Measurements from ENCODE around the gene ITGB5. TPM values are rescaled to one million over a fixed set of nuclear protein-coding genes. Genes with fewer than 3 reads are reported as not detected.

ITGB5 gene
- total RNA-seq, 2 donors from 2014 or later = 73.5 to 88.7 TPM

DNA sequence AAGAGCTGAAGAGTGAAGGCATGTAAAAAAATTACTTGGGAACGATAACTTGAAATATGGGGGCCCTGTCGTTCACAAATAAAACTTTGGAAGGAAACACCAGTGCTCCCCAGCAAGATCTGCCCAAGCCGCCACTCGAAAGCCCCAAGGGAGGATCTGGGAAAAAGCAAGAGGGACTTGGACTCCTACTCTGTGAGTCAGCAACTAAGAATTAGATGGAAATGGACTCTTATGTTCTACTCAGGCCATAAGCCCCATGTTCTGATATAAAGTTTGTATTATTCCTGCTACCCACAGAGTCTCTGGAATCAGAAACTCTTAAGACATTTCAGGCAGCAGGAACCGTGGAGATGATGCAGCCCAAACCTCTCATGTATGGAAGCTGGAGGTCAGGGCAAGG lies 75.7 kb downstream of the ITGB5 start:
- Histone ChIP-seq H3K4me3 (no peak overlapping the region), H3K36me3 (replicated peaks in 1 of 2; ENCODE audit: insufficient read depth in 1 of 2, low read depth in 2 of 2) (no peaks in the 10 kb centered on the region), H3K27ac (no peak overlapping the region), H3K27me3 (no peaks in the 10 kb centered on the region), H3K9me3 (no peaks in the 10 kb centered on the region), H3K4me1 (peaks cover 12% of the 10 kb centered on the region)
- TF ChIP-seq, protein P1, sequence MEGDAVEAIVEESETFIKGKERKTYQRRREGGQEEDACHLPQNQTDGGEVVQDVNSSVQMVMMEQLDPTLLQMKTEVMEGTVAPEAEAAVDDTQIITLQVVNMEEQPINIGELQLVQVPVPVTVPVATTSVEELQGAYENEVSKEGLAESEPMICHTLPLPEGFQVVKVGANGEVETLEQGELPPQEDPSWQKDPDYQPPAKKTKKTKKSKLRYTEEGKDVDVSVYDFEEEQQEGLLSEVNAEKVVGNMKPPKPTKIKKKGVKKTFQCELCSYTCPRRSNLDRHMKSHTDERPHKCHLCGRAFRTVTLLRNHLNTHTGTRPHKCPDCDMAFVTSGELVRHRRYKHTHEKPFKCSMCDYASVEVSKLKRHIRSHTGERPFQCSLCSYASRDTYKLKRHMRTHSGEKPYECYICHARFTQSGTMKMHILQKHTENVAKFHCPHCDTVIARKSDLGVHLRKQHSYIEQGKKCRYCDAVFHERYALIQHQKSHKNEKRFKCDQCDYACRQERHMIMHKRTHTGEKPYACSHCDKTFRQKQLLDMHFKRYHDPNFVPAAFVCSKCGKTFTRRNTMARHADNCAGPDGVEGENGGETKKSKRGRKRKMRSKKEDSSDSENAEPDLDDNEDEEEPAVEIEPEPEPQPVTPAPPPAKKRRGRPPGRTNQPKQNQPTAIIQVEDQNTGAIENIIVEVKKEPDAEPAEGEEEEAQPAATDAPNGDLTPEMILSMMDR (IDR thresholded peaks at IDR 0.05) = no peak
- ATAC-seq = no peak
- DNase-seq = no peak
- 77 to 83% methylated on average over 5 of the region's 5 CpGs for WGBS, 2 donors
- intact Hi-C loops (cut with DNase I) = no loop called here

DNA sequence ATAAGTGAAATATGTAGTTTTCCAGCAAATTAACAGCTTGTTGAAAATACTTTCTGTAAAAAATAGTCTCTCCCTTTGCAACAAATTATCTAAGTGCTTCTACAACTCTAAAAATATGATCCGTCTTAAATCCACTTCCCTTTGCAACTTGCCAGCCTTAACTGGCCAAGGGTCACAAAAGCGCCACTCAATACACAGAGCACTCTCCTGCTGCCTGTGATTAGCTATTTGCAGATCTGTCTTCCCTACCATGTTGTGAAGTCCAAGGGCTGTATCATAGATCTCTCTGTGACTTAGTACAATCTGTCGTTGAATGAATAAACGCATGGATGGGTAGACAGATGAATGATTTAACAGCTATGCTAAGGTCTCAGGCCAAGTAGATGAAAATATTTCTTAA lies 76.2 kb downstream of the ITGB5 start:
- Histone ChIP-seq H3K27ac (no peak overlapping the region), H3K36me3 (replicated peaks in 1 of 2; ENCODE audit: insufficient read depth in 1 of 2, low read depth in 2 of 2) (no peaks in the 10 kb centered on the region), H3K27me3 (no peaks in the 10 kb centered on the region), H3K4me1 (peaks cover 12% of the 10 kb centered on the region), H3K4me3 (no peak overlapping the region), H3K9me3 (no peaks in the 10 kb centered on the region)
- intact Hi-C loops (cut with DNase I) = no loop called here
- DNase-seq (no peak), ATAC-seq (no peak)
- 77 to 89% methylated on average over 4 of the region's 4 CpGs for WGBS, 2 donors
- TF ChIP-seq, protein P1 (IDR thresholded peaks at IDR 0.05) = no peak
- no peak for TF ChIP-seq POLR2A (IDR thresholded peaks at IDR 0.05)

DNA sequence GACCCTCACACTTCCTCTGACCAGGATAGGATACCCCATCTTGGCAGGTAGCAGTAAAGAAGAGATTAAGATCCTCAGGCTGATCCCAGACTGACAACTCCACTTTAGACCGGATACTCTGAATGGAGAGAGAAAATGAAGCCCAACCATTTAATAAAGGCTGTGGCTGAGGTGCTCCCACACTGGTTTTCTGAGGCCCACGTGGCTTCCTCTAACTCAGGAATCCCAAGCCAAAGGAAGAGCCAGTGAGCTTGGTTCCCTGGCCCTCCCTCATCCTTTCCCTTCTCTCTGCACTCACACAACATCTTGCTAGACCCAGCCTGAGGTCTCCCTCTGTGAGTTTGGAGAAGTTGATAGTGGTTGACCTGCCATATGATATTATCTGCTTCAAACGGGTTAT lies 78.1 kb downstream of the ITGB5 start:
- H3K27me3 ChIP-seq = no peaks in the 10 kb centered on the region
- H3K4me1 ChIP-seq = no peaks in the 10 kb centered on the region
- no peak overlapping the region for H3K27ac ChIP-seq
- TF ChIP-seq POLR2A (IDR thresholded peaks at IDR 0.05) = no peak
- TF ChIP-seq, protein P1 (IDR thresholded peaks at IDR 0.05) = no peak
- no peaks in the 10 kb centered on the region for H3K36me3 ChIP-seq (replicated peaks in 1 of 2; ENCODE audit: insufficient read depth in 1 of 2, low read depth in 2 of 2)
- ATAC-seq (no peak), DNase-seq (no peak)
- intact Hi-C loops (cut with DNase I) = no loop called here
- WGBS, 2 donors = 75 to 91% methylated on average over 3 of the region's 3 CpGs
- no peaks in the 10 kb centered on the region for H3K9me3 ChIP-seq
- no peak overlapping the region for H3K4me3 ChIP-seq

DNA sequence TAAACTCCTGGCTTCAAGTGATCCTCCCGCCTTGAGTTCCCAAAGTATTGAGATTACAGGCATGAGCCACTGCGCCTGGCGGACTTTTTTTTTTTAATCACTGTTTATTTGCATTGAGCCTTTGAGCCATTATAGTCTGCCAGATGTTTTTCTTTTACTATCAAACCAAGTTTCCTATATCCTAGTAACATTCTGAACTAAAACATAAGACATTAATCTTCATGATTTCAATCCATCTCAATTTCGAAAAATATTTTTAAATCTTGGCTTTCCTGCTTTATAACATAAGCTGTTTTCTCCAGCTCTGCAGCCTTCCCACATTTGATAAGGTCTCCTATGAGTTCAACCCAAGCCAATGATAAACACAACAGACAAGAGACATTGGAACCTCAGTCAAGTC lies 81.5 kb downstream of the ITGB5 start:
- DNase-seq = no peak
- no peaks in the 10 kb centered on the region for H3K27me3 ChIP-seq
- ATAC-seq = no peak
- no peaks in the 10 kb centered on the region for H3K9me3 ChIP-seq
- TF ChIP-seq POLR2A (IDR thresholded peaks at IDR 0.05) = no peak
- TF ChIP-seq, protein P1 (IDR thresholded peaks at IDR 0.05) = no peak
- H3K4me3 ChIP-seq = no peak overlapping the region
- intact Hi-C loops (cut with DNase I) = no loop called here
- no peaks in the 10 kb centered on the region for H3K36me3 ChIP-seq (replicated peaks in 1 of 2; ENCODE audit: insufficient read depth in 1 of 2, low read depth in 2 of 2)
- 96 to 97% methylated on average over 4 of the region's 4 CpGs for WGBS, 2 donors
- H3K4me1 ChIP-seq = peaks cover 10% of the 10 kb centered on the region
- no peak overlapping the region for H3K27ac ChIP-seq

DNA sequence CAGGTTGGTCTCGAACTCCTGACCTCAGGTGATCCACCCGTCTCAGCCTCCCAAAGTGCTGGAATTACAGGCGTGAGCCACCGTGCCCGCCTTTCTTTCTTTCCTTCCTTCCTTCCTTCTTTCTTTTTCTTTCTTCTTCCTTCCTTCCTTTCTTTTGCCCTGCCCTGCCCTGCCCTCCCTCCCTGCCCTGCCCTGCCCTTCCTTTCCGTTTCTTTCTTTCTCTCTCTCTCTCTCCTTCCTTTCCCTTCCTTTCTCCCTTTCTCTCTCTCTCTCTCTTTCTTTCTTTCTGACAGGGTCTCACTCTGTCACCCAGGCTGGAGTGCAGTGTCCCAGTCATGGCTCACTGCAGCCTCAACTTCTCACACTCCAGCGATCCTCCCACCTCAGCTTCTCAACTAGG lies 82.3 kb downstream of the ITGB5 start:
- Histone ChIP-seq H3K27me3 (no peaks in the 10 kb centered on the region), H3K4me1 (peaks cover 18% of the 10 kb centered on the region), H3K9me3 (no peaks in the 10 kb centered on the region), H3K4me3 (no peak overlapping the region), H3K36me3 (replicated peaks in 1 of 2; ENCODE audit: insufficient read depth in 1 of 2, low read depth in 2 of 2) (no peaks in the 10 kb centered on the region), H3K27ac (no peak overlapping the region)
- DNase-seq (no peak), ATAC-seq (no peak)
- 85 to 98% methylated on average over 7 of the region's 7 CpGs for WGBS, 2 donors
- intact Hi-C loops (cut with DNase I) = no loop called here
- TF ChIP-seq POLR2A (IDR thresholded peaks at IDR 0.05) = no peak
- TF ChIP-seq, protein P1 (IDR thresholded peaks at IDR 0.05) = no peak
